ENCODE data around the gene CCND3.
"Not testable (repeated sequence)": the region's sequence is repeated elsewhere in the genome, so short reads cannot be mapped to it uniquely, and the experiment has no call there.

Gene CCND3

GRCh38 chr6:41943456-41943855 lies 1.8 kb upstream of the CCND3 start:
- Histone ChIP-seq H3K4me1 (ENCODE audit: control insufficient read depth, insufficient read depth, low read length) (peaks cover 34% of the 10 kb centered on the region), H3K27me3 (ENCODE audit: control insufficient read depth in 1 of 2, insufficient read depth in 2 of 2, low read length in 2 of 2) (no peaks in the 10 kb centered on the region), H3K9me3 (ENCODE audit: control insufficient read depth in 2 of 2, low read length in 2 of 2) (no peaks in the 10 kb centered on the region), H3K27ac (ENCODE audit: low read length) (no peak overlapping the region), H3K36me3 (ENCODE audit: control insufficient read depth in 2 of 2, insufficient read depth in 2 of 2, low read length in 2 of 2) (no peaks in the 10 kb centered on the region), H3K4me3 (ENCODE audit: low read length in 2 of 2) (no peak overlapping the region), H3K9ac (ENCODE audit: low read length in 2 of 2) (no peak overlapping the region)

DNA sequence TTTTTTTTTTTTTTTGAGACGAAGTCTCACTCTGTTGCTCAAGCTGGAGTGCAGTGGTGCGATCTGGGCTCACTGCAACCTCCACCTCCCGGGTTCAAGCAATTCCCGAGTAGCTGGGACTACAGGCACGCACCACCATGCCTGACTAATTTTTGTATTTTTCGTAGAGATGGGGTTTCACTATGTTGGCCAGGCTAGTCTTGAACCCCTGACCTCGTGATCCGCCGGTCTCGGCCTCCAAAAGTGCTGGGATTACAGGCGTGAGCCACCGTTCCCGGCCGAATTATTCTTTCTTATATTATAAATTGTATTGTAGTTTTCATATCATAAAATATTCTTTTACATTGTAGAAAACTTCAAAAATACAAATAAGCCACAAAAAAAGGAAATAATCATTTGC lies 1.3 kb upstream of the CCND3 start:
- H3K9me3 ChIP-seq (ENCODE audit: control insufficient read depth in 2 of 2, low read length in 2 of 2); H3K9ac ChIP-seq (ENCODE audit: low read length in 2 of 2); H3K36me3 ChIP-seq (ENCODE audit: control insufficient read depth in 2 of 2, insufficient read depth in 2 of 2, low read length in 2 of 2); H3K4me3 ChIP-seq (ENCODE audit: low read length in 2 of 2); H3K27me3 ChIP-seq (ENCODE audit: control insufficient read depth in 1 of 2, insufficient read depth in 2 of 2, low read length in 2 of 2); H3K27ac ChIP-seq (ENCODE audit: low read length): not testable (repeated sequence)
- peaks cover 38% of the 10 kb centered on the region for H3K4me1 ChIP-seq (ENCODE audit: control insufficient read depth, insufficient read depth, low read length)

DNA sequence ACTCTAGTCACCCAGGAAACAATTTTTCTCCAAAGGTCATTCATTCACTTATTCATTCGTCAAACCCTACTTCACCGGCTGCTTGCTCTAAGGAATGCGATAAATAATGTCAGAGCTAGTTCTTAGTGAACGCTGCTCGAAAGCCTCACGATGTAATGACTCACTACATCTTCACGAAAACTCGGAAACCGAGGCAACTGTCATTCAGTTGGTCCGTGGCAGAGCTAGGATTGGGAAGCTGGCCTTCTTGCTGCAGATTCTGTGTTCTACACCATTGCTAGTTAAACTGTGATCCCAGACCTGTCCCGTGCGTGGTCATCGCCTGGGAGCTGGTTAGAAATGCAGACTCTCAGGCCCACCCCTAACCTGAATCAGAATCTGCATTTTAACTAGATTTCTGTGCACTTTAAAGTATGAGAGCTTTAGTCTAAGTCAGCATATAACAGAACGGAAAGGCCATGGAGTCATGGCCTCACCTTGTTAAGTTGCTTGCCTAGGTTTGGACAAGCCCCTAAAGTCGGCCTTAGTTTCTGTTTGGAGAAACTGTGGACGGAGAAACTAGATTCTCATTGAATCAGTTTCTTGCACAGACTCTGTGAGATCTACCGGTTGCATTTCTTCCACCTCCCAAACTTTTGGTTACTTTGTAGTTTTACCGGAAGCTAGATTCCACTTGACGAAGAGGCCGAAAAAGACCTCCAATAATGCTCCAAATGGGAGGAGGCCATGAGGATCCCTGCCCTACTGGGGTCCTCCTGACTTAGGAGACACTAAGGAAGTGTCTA lies 651 bp upstream of the CCND3 start:
- Histone ChIP-seq H3K27me3 (ENCODE audit: control insufficient read depth in 1 of 2, insufficient read depth in 2 of 2, low read length in 2 of 2) (no peaks in the 10 kb centered on the region), H3K4me1 (ENCODE audit: control insufficient read depth, insufficient read depth, low read length) (peaks cover 40% of the 10 kb centered on the region), H3K9ac (ENCODE audit: low read length in 2 of 2) (peak overlapping the region; percentile 51 to 73), H3K36me3 (ENCODE audit: control insufficient read depth in 2 of 2, insufficient read depth in 2 of 2, low read length in 2 of 2) (no peaks in the 10 kb centered on the region), H3K4me3 (ENCODE audit: low read length in 2 of 2) (peak overlapping the region; percentile 69 to 89), H3K27ac (ENCODE audit: low read length) (peak overlapping the region; percentile 77), H3K9me3 (ENCODE audit: control insufficient read depth in 2 of 2, low read length in 2 of 2) (no peaks in the 10 kb centered on the region)

- no peaks in the 10 kb centered on the region for H3K27me3 ChIP-seq (ENCODE audit: control insufficient read depth in 1 of 2, insufficient read depth in 2 of 2, low read length in 2 of 2)
- peak overlapping the region; percentile 73 to 76 for H3K9ac ChIP-seq (ENCODE audit: low read length in 2 of 2)
- peak overlapping the region; percentile 80 to 89 for H3K4me3 ChIP-seq (ENCODE audit: low read length in 2 of 2)
- peaks cover 51% of the 10 kb centered on the region for H3K4me1 ChIP-seq (ENCODE audit: control insufficient read depth, insufficient read depth, low read length)
- peak overlapping the region; percentile 41 for H3K27ac ChIP-seq (ENCODE audit: low read length)
- no peaks in the 10 kb centered on the region for H3K9me3 ChIP-seq (ENCODE audit: control insufficient read depth in 2 of 2, low read length in 2 of 2)
- H3K36me3 ChIP-seq (ENCODE audit: control insufficient read depth in 2 of 2, insufficient read depth in 2 of 2, low read length in 2 of 2), result peaks cover 4 to 6% of the 10 kb centered on the region in 2 donors
Measured at GRCh38 chr6:41940759-41941279, 789 bp downstream of the CCND3 start.

DNA sequence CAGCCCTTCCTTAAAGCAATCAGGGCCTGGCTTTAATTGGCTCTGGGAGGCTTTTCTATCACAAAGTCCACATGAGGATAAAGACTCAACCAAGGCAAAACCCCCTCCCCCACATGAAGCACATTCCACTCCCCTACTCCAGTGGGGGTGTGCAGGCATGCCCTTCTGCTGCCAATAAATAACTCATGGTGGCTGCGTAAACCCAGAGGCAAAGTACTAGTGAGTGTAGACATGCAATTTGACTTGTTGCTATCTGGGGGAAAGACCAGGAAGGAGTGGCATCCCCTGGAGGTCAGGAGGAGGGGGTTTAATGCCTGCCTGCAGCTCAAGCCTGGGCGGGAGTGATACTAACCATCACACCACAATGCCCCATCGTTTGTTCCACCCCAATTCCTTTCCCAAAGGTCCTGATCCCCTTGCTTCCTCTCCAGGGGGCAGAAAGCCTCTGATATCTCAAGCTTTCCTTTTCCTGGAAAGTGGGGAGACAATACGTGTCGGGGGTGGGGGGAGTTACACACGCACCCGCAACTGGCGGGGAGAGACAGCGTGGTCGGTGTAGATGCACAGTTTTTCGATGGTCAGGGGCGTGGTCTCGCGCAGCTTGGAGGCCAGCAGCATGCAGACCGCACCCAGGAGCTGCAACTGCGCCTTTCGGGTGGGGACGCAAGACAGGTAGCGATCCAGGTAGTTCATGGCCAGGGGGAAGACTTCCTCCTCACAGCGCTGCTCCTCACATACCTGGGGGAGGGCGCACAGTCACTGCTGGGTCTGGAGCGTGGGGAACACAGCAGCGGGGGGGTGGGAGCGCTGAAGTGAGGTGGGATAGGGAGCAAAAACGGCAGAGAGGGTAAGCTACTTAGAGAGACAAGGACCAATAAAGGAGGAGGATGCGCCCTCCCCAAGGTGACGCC lies 1.5 kb downstream of the CCND3 start:
- H3K9me3 ChIP-seq (ENCODE audit: control insufficient read depth in 2 of 2, low read length in 2 of 2), result no peaks in the 10 kb centered on the region
- peaks cover 51% of the 10 kb centered on the region for H3K4me1 ChIP-seq (ENCODE audit: control insufficient read depth, insufficient read depth, low read length)

DNA sequence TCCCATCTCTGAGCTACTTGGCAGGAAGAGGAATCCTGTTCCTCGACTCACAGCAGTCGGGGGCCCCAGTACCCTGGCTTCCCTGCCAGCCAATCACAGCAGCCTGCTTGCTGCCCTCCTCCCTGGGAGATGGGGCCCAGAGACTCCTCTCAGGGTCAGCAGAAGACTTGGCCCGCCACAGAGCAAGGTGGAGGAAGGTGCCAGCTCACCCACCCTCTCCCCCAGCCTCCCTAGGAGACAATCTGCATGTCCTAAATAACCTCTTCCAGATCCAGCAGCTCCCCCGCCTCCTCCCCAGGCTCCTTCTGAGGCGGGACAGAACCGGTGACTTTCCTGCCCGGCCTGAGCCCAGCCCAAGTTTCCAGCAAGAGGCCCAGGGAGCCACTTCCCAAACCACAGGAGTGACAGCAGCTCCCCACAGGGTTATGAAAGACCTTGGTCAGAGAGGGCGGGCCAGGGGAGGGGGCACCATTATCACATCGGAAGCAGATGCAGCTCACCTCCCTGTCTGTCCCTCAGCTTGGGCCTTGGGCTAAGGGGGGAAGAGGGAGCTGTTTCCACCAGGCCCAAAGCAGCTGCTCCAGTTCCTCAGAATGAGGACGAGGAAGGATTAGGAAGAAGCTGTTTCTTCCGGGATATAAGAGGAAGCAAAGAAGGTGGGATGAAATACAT lies 2.3 kb downstream of the CCND3 start:
- peak overlapping the region; percentile 80 to 89 for H3K4me3 ChIP-seq (ENCODE audit: low read length in 2 of 2)
- H3K9me3 ChIP-seq (ENCODE audit: control insufficient read depth in 2 of 2, low read length in 2 of 2), result no peaks in the 10 kb centered on the region
- H3K9ac ChIP-seq (ENCODE audit: low read length in 2 of 2), result peak overlapping the region in 1 of 2 donors; percentile 19
- H3K27me3 ChIP-seq (ENCODE audit: control insufficient read depth in 1 of 2, insufficient read depth in 2 of 2, low read length in 2 of 2), result no peaks in the 10 kb centered on the region
- peaks cover 51% of the 10 kb centered on the region for H3K4me1 ChIP-seq (ENCODE audit: control insufficient read depth, insufficient read depth, low read length)
- H3K27ac ChIP-seq (ENCODE audit: low read length), result peak overlapping the region; percentile 53
- peaks cover 15 to 20% of the 10 kb centered on the region in 2 donors for H3K36me3 ChIP-seq (ENCODE audit: control insufficient read depth in 2 of 2, insufficient read depth in 2 of 2, low read length in 2 of 2)

More for the DNA sequence above, 1.5 kb downstream of the CCND3 start:
- Histone ChIP-seq H3K27me3 (ENCODE audit: control insufficient read depth in 1 of 2, insufficient read depth in 2 of 2, low read length in 2 of 2) (no peaks in the 10 kb centered on the region), H3K9ac (ENCODE audit: low read length in 2 of 2) (peak overlapping the region; percentile 62 to 76), H3K27ac (ENCODE audit: low read length) (peak overlapping the region; percentile 53), H3K36me3 (ENCODE audit: control insufficient read depth in 2 of 2, insufficient read depth in 2 of 2, low read length in 2 of 2) (peaks cover 8 to 12% of the 10 kb centered on the region in 2 donors), H3K4me3 (ENCODE audit: low read length in 2 of 2) (peak overlapping the region; percentile 80 to 89)

GRCh38 chr6:41938590-41939175 lies 2.9 kb downstream of the CCND3 start:
- H3K9me3 ChIP-seq (ENCODE audit: control insufficient read depth in 2 of 2, low read length in 2 of 2), result no peaks in the 10 kb centered on the region
- peak overlapping the region in 1 of 2 donors; percentile 89 for H3K4me3 ChIP-seq (ENCODE audit: low read length in 2 of 2)
- H3K9ac ChIP-seq (ENCODE audit: low read length in 2 of 2), result no peak overlapping the region
- H3K36me3 ChIP-seq (ENCODE audit: control insufficient read depth in 2 of 2, insufficient read depth in 2 of 2, low read length in 2 of 2), result peaks cover 19 to 20% of the 10 kb centered on the region in 2 donors
- H3K27me3 ChIP-seq (ENCODE audit: control insufficient read depth in 1 of 2, insufficient read depth in 2 of 2, low read length in 2 of 2), result no peaks in the 10 kb centered on the region
- peak overlapping the region; percentile 53 for H3K27ac ChIP-seq (ENCODE audit: low read length)
- peaks cover 51% of the 10 kb centered on the region for H3K4me1 ChIP-seq (ENCODE audit: control insufficient read depth, insufficient read depth, low read length)

DNA sequence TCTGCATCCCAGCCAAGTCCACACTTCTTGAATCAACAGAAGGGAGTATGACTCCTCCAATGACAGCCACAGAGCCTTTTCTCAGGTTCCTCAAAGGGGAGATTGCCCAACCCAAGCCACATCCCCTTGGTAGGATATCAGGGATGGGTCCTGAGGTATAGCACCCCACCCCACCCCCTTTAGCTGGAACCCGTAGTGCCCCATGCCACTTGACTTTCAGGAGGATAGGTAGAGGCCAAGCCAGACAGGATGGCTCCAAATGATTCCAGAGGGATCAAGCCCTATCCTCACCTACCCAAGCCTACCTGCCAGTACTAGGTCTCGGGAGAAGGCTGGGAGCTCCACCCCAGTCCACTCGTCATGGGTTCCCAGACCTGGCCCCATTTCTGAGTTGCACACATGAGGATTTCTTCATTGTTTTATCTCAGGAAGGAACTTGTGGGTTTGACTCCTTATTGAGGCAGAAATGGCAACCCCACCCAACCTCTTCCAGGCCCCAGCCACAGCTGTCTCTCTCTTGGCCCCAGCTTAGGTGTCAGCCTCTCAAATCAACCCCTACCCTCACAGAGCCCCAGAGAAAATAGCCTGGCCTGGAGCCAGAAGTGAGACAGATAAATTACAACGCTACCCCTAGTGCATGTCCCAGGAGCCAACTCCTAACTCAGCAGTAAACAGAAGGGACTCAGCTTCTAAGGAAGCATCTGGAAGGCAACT lies 3.6 kb downstream of the CCND3 start:
- Histone ChIP-seq H3K9ac (ENCODE audit: low read length in 2 of 2) (no peak overlapping the region), H3K4me1 (ENCODE audit: control insufficient read depth, insufficient read depth, low read length) (peaks cover 51% of the 10 kb centered on the region), H3K4me3 (ENCODE audit: low read length in 2 of 2) (peak overlapping the region in 1 of 2 donors; percentile 29), H3K27me3 (ENCODE audit: control insufficient read depth in 1 of 2, insufficient read depth in 2 of 2, low read length in 2 of 2) (no peaks in the 10 kb centered on the region), H3K9me3 (ENCODE audit: control insufficient read depth in 2 of 2, low read length in 2 of 2) (no peaks in the 10 kb centered on the region), H3K36me3 (ENCODE audit: control insufficient read depth in 2 of 2, insufficient read depth in 2 of 2, low read length in 2 of 2) (peaks cover 21% of the 10 kb centered on the region in 2 donors), H3K27ac (ENCODE audit: low read length) (no peak overlapping the region)

GRCh38 chr6:41937472-41937860 lies 4.1 kb downstream of the CCND3 start:
- Histone ChIP-seq H3K27ac (ENCODE audit: low read length) (no peak overlapping the region), H3K4me1 (ENCODE audit: control insufficient read depth, insufficient read depth, low read length) (peaks cover 49% of the 10 kb centered on the region), H3K27me3 (ENCODE audit: control insufficient read depth in 1 of 2, insufficient read depth in 2 of 2, low read length in 2 of 2) (no peaks in the 10 kb centered on the region), H3K36me3 (ENCODE audit: control insufficient read depth in 2 of 2, insufficient read depth in 2 of 2, low read length in 2 of 2) (peaks cover 27% of the 10 kb centered on the region in 2 donors), H3K9me3 (ENCODE audit: control insufficient read depth in 2 of 2, low read length in 2 of 2) (no peaks in the 10 kb centered on the region), H3K9ac (ENCODE audit: low read length in 2 of 2) (no peak overlapping the region), H3K4me3 (ENCODE audit: low read length in 2 of 2) (no peak overlapping the region)

All from stomach smooth muscle (tissue), 2 donors.